Measurements from ENCODE around the gene SLC25A15.

GRCh38 chr13:40806241-40806640 is 16.8 kb downstream of the SLC25A15 start:
- TF ChIP-seq EZH2phosphoT487 (conservative IDR thresholded peaks at IDR 0.05; ENCODE audit: low read length): no peak
- no peak for TF ChIP-seq CTCF (IDR thresholded peaks at IDR 0.05; ENCODE audit: insufficient read depth, low read length, poor library complexity, severe bottlenecking)
